ENCODE results near the gene DPP6. TPM values are rescaled to one million over a fixed set of nuclear protein-coding genes. Genes with fewer than 3 reads are reported as not detected.

The DPP6 gene
- total and polyA plus RNA-seq, 2 of the 8 experiments (the other 6 are each of a cell fraction or from before 2014, with no cell fraction given): 4.7 to 6.8 TPM

DNA sequence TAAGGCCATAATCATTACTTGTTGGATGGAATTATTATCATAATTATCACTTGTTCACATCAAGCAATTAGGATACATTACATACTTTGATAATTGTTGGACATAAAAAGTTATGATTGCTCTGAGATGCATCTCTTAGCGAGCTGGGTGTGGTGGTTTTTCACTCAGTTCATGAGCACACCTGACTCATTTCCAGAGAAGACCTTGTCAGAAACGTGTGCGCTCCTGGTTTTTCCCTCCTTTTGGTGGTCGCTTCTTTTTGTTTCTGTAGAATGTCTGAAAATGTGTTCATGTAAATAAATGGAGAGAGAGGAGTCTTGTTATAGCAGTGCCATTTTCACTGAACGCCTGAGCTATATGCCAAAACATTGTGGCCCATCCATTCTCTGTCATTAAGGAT is 809.4 kb downstream of the DPP6 start:
- Histone ChIP-seq H3K4me3 (ENCODE audit: extremely low read depth in 1 of 4, insufficient read depth in 2 of 4, low read depth in 3 of 4, low read length in 4 of 4) (no peak overlapping the region), H3K4ac (replicated peaks; ENCODE audit: insufficient read length, low read depth, low read length) (no peak overlapping the region), H3K9ac (replicated peaks in 1 of 4; ENCODE audit: extremely low read depth in 1 of 4, low read depth in 3 of 4, low read length in 3 of 4) (no peak overlapping the region), H3K4me1 (replicated peaks in 1 of 4; ENCODE audit: control insufficient read depth in 3 of 4, insufficient read depth in 4 of 4, low read length in 3 of 4) (no peaks in the 10 kb centered on the region), H2AK5ac (ENCODE audit: low read depth, low read length) (no peak overlapping the region), H2BK120ac (replicated peaks; ENCODE audit: low read depth, low read length) (no peak overlapping the region), H3K27me3 (replicated peaks in 1 of 4; ENCODE audit: control insufficient read depth in 3 of 4, extremely low read depth in 1 of 4, insufficient read depth in 3 of 4, low read length in 3 of 4) (no peaks in the 10 kb centered on the region; a peak in 2 of 7 replicates), H4K5ac (ENCODE audit: insufficient read length, low read depth, low read length) (no peak overlapping the region), H3K36me3 (ENCODE audit: control insufficient read depth in 2 of 4, insufficient read depth in 4 of 4, low read length in 3 of 4) (no peaks in the 10 kb centered on the region), H3K4me2 (ENCODE audit: insufficient read depth in 1 of 2, low read depth in 2 of 2, low read length in 2 of 2) (no peak overlapping the region), H2BK5ac (ENCODE audit: low read depth, low read length) (no peak overlapping the region), H3K14ac (ENCODE audit: insufficient read length) (no peak overlapping the region), H4K8ac (ENCODE audit: extremely low read depth, insufficient read depth, low read length) (no peak overlapping the region), H3K23ac (ENCODE audit: insufficient read length) (no peak overlapping the region), H3K9me3 (ENCODE audit: insufficient read depth in 2 of 2, low read depth in 1 of 2, low read length in 1 of 2) (no peaks in the 10 kb centered on the region), H2BK20ac (ENCODE audit: low read length) (no peak overlapping the region), H3K79me1 (ENCODE audit: low read depth, low read length) (no peaks in the 10 kb centered on the region), H3K23me2 (ENCODE audit: low read depth, low read length) (no peaks in the 10 kb centered on the region), H4K91ac (replicated peaks; ENCODE audit: insufficient read length, low read length) (no peak overlapping the region), H2BK12ac (ENCODE audit: low read depth, low read length) (no peak overlapping the region), H4K20me1 (replicated peaks in 1 of 2; ENCODE audit: control insufficient read depth in 1 of 2, insufficient read depth in 2 of 2, low read length in 2 of 2) (no peaks in the 10 kb centered on the region), H2AFZ (ENCODE audit: low read length) (no peak overlapping the region), H3K18ac (ENCODE audit: extremely low read depth, low read length) (no peak overlapping the region), H3K79me2 (ENCODE audit: control insufficient read depth in 1 of 2, insufficient read depth in 2 of 2, low read length in 2 of 2) (no peaks in the 10 kb centered on the region), H3K56ac (replicated peaks; ENCODE audit: insufficient read length, low read depth, low read length) (no peak overlapping the region), H2BK15ac (ENCODE audit: low read length) (no peak overlapping the region), H3K27ac (ENCODE audit: low read depth, low read length) (no peak overlapping the region)
- ChIA-PET POLR2A (ENCODE audit: partially characterized antibody) (no interaction called here), CTCF (ENCODE audit: partially characterized antibody) (interaction anchor here (0.9 to 1.2 kb wide), 2 partner anchors 16 to 66 kb away, joined by 3 to 4 read pairs; no protein-coding TSS in a partner anchor)
- no peak for DNase-seq (ENCODE audit: low read depth in 1 of 2, low spot score in 2 of 2)
- WGBS, 2 experiments (ENCODE audit: extremely low coverage in 1 of 2, insufficient coverage in 1 of 2, insufficient read length in 1 of 2, insufficient replicate concordance in 2 of 2, low coverage in 1 of 2, low lambda C conversion rate in 2 of 2, missing lambda C conversion rate in 1 of 2): 89% methylated on average over 5 of the region's 5 CpGs; no CpG with 5 or more reads in 1 of the 2 experiments
- FAIRE-seq: no peak
- no peak for TF ChIP-seq E2F6 (IDR thresholded peaks at IDR 0.05)
- TF ChIP-seq, protein P1, sequence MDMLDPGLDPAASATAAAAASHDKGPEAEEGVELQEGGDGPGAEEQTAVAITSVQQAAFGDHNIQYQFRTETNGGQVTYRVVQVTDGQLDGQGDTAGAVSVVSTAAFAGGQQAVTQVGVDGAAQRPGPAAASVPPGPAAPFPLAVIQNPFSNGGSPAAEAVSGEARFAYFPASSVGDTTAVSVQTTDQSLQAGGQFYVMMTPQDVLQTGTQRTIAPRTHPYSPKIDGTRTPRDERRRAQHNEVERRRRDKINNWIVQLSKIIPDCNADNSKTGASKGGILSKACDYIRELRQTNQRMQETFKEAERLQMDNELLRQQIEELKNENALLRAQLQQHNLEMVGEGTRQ (IDR thresholded peaks at IDR 0.05; ENCODE audit: low read length): no peak
- TF ChIP-seq TEAD4 (IDR thresholded peaks at IDR 0.05; ENCODE audit: low read depth, low read length): no peak
- TF ChIP-seq GTF2F1 (IDR thresholded peaks at IDR 0.05; ENCODE audit: borderline replicate concordance, low read depth, low read length): no peak
- no peak for TF ChIP-seq JUND (IDR thresholded peaks at IDR 0.05; ENCODE audit: low read length)
- TF ChIP-seq, protein P2, sequence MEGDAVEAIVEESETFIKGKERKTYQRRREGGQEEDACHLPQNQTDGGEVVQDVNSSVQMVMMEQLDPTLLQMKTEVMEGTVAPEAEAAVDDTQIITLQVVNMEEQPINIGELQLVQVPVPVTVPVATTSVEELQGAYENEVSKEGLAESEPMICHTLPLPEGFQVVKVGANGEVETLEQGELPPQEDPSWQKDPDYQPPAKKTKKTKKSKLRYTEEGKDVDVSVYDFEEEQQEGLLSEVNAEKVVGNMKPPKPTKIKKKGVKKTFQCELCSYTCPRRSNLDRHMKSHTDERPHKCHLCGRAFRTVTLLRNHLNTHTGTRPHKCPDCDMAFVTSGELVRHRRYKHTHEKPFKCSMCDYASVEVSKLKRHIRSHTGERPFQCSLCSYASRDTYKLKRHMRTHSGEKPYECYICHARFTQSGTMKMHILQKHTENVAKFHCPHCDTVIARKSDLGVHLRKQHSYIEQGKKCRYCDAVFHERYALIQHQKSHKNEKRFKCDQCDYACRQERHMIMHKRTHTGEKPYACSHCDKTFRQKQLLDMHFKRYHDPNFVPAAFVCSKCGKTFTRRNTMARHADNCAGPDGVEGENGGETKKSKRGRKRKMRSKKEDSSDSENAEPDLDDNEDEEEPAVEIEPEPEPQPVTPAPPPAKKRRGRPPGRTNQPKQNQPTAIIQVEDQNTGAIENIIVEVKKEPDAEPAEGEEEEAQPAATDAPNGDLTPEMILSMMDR (IDR thresholded peaks at IDR 0.05; ENCODE audit: control extremely low read depth in 1 of 3, insufficient read depth in 1 of 3, low read depth in 1 of 3, low read length in 3 of 3): no peak
- TF ChIP-seq TBP (IDR thresholded peaks at IDR 0.05; ENCODE audit: low read depth, low read length): no peak
- no peak for TF ChIP-seq SIRT6 (IDR thresholded peaks at IDR 0.05; ENCODE audit: low read length)
- no peak for TF ChIP-seq BACH1 (IDR thresholded peaks at IDR 0.05; ENCODE audit: low read length)
- no peak for TF ChIP-seq SP2 (IDR thresholded peaks at IDR 0.05; ENCODE audit: low read length)
- no peak for TF ChIP-seq SAP30 (IDR thresholded peaks at IDR 0.05; ENCODE audit: insufficient read depth, insufficient replicate concordance, low read length)
